Measurements from ENCODE around the gene CELF1. TPM values are rescaled to one million over a fixed set of nuclear protein-coding genes. Genes with fewer than 3 reads are reported as not detected.

CELF1 gene
- total and polyA plus RNA-seq, 9 of the 15 experiments (the other 6 are each of a cell fraction or from before 2014, with no cell fraction given): 11.3 to 142 (median 77.4) TPM

DNA sequence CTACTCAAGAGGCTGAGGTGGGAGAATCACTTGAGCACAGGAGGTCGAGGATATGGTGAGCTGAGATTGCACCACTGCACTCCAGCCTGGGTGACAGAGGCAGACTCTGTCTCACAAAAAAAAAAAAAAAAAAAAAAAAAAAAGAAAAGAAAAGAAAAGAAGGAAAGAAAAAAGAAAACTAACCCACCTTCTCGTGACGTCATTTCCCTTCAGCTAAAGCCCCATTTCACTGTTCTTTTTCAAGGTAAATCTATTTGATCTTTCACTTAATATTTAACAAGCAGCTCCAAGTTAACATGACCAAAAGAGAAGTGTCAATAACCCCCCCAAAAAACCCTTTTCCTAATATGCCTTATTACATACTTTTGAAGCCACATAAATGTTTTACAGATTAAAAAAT lies 109.1 kb downstream of the CELF1 start:
- no peak overlapping the region for H2AFZ ChIP-seq (ENCODE audit: low read depth, low read length)
- no peak for ATAC-seq
- POLR2A ChIA-PET: interaction anchor here (0.7 to 1.3 kb wide), 3 partner anchors 11 to 44 kb away, joined by 3 to 5 read pairs (median 3); no protein-coding TSS in a partner anchor
- TF ChIP-seq, protein P1, sequence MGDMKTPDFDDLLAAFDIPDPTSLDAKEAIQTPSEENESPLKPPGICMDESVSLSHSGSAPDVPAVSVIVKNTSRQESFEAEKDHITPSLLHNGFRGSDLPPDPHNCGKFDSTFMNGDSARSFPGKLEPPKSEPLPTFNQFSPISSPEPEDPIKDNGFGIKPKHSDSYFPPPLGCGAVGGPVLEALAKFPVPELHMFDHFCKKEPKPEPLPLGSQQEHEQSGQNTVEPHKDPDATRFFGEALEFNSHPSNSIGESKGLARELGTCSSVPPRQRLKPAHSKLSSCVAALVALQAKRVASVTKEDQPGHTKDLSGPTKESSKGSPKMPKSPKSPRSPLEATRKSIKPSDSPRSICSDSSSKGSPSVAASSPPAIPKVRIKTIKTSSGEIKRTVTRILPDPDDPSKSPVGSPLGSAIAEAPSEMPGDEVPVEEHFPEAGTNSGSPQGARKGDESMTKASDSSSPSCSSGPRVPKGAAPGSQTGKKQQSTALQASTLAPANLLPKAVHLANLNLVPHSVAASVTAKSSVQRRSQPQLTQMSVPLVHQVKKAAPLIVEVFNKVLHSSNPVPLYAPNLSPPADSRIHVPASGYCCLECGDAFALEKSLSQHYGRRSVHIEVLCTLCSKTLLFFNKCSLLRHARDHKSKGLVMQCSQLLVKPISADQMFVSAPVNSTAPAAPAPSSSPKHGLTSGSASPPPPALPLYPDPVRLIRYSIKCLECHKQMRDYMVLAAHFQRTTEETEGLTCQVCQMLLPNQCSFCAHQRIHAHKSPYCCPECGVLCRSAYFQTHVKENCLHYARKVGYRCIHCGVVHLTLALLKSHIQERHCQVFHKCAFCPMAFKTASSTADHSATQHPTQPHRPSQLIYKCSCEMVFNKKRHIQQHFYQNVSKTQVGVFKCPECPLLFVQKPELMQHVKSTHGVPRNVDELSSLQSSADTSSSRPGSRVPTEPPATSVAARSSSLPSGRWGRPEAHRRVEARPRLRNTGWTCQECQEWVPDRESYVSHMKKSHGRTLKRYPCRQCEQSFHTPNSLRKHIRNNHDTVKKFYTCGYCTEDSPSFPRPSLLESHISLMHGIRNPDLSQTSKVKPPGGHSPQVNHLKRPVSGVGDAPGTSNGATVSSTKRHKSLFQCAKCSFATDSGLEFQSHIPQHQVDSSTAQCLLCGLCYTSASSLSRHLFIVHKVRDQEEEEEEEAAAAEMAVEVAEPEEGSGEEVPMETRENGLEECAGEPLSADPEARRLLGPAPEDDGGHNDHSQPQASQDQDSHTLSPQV (IDR thresholded peaks at IDR 0.05): no peak
- TF ChIP-seq, protein P2, sequence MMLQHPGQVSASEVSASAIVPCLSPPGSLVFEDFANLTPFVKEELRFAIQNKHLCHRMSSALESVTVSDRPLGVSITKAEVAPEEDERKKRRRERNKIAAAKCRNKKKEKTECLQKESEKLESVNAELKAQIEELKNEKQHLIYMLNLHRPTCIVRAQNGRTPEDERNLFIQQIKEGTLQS (IDR thresholded peaks at IDR 0.05): 0 out of 2 replicates have a peak, but pooled peaks have one; percentile 9
- TF ChIP-seq, protein P2 (CRISPR knock-in tag; conservative IDR thresholded peaks at IDR 0.05): no peak
- 0 out of 2 replicates have a peak, but pooled peaks have one; percentile 8 for TF ChIP-seq CREM (IDR thresholded peaks at IDR 0.05; ENCODE audit: low read depth)
- TF ChIP-seq, protein P3, sequence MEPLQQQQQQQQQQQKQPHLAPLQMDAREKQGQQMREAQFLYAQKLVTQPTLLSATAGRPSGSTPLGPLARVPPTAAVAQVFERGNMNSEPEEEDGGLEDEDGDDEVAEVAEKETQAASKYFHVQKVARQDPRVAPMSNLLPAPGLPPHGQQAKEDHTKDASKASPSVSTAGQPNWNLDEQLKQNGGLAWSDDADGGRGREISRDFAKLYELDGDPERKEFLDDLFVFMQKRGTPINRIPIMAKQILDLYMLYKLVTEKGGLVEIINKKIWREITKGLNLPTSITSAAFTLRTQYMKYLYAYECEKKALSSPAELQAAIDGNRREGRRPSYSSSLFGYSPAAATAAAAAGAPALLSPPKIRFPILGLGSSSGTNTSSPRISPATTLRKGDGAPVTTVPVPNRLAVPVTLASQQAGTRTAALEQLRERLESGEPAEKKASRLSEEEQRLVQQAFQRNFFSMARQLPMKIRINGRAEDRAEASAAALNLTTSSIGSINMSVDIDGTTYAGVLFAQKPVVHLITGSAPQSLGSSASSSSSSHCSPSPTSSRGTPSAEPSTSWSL (CRISPR knock-in tag; IDR thresholded peaks at IDR 0.05; ENCODE audit: borderline replicate concordance): no peak
- DNase-seq (ENCODE audit: extremely low read depth in 1 of 4, low spot score in 3 of 4): no peak
- no peak overlapping the region for H3K4me2 ChIP-seq (ENCODE audit: insufficient read depth, low read length)
- H3K4me1 ChIP-seq (replicated peaks in 1 of 2; ENCODE audit: control insufficient read depth in 2 of 2, insufficient read depth in 2 of 2, low read length in 2 of 2): peaks cover 0 to 13% of the 10 kb centered on the region in 2 experiments; a peak in 2 of 5 replicates
- no peak overlapping the region for H3K27ac ChIP-seq (ENCODE audit: extremely low read depth, low read depth, low read length)
- H3K36me3 ChIP-seq (ENCODE audit: control insufficient read depth, insufficient read depth, low read length): no peaks in the 10 kb centered on the region
- H3K4me3 ChIP-seq: no peak overlapping the region
- FAIRE-seq: no peak
- intact Hi-C loops (cut with micrococcal nuclease): no loop called here
- CTCF ChIA-PET (ENCODE audit: low intra/inter-chr PET ratio): no interaction called here
- H4K20me1 ChIP-seq (replicated peaks; ENCODE audit: control insufficient read depth, insufficient read depth, low read length): no peaks in the 10 kb centered on the region
- no peaks in the 10 kb centered on the region for H3K27me3 ChIP-seq (ENCODE audit: control insufficient read depth in 2 of 2, insufficient read depth in 2 of 2, low read length in 2 of 2)
- H3K9me1 ChIP-seq (ENCODE audit: control insufficient read depth, insufficient read depth, low read length): no peaks in the 10 kb centered on the region
- no peaks in the 10 kb centered on the region for H3K79me2 ChIP-seq (ENCODE audit: control insufficient read depth, insufficient read depth, low read length)
- H3K9me3 ChIP-seq (replicated peaks; ENCODE audit: control insufficient read depth, insufficient read depth, low read depth, low read length): no peaks in the 10 kb centered on the region
- WGBS (ENCODE audit: insufficient coverage, low coverage, missing lambda C conversion rate): 27% methylated on average over 2 of the region's 3 CpGs
- in situ Hi-C loops (cut with MboI): no loop called here
- H3K9ac ChIP-seq (ENCODE audit: insufficient read depth in 1 of 2, low read depth in 2 of 2, low read length in 2 of 2): no peak overlapping the region
- BruUV-seq (replicated peaks): no TSS peak
